DMS53 treated with DMSO at 0.1 percent for 48 hours (cell line): ENCODE measurements around the gene APCDD1.

Source experiments
- DNase-seq: peaks from one replicate; lab custom pipeline; 2025; ENCODE audit not compliant: unreplicated experiment; lab: John Stamatoyannopoulos, UW

Gene APCDD1

GRCh38 chr18:10431680-10432079 lies 22.8 kb upstream of the APCDD1 start:
- no peak for DNase-seq

GRCh38 chr18:10432781-10433180 lies 21.7 kb upstream of the APCDD1 start:
- DNase-seq: no peak

GRCh38 chr18:10436160-10436559 lies 18.3 kb upstream of the APCDD1 start:
- DNase-seq: no peak

GRCh38 chr18:10437837-10438236 lies 16.6 kb upstream of the APCDD1 start:
- DNase-seq: no peak

GRCh38 chr18:10439898-10440297 lies 14.5 kb upstream of the APCDD1 start:
- DNase-seq: no peak

GRCh38 chr18:10440884-10441283 lies 13.6 kb upstream of the APCDD1 start:
- DNase-seq: no peak

- DNase-seq: no peak
Observed at GRCh38 chr18:10441472-10441871, 13.0 kb upstream of the APCDD1 start.

GRCh38 chr18:10442551-10442971 lies 11.9 kb upstream of the APCDD1 start:
- no peak for DNase-seq

- no peak for DNase-seq
Observed at GRCh38 chr18:10443001-10443400, 11.4 kb upstream of the APCDD1 start.

GRCh38 chr18:10444314-10445006 lies 10.0 kb upstream of the APCDD1 start:
- no peak for DNase-seq

GRCh38 chr18:10449396-10449795 lies 5.0 kb upstream of the APCDD1 start:
- no peak for DNase-seq

GRCh38 chr18:10450986-10451385 lies 3.4 kb upstream of the APCDD1 start:
- DNase-seq: no peak

GRCh38 chr18:10453261-10453805 lies 1.1 kb upstream of the APCDD1 start:
- no peak for DNase-seq

- DNase-seq: peak; percentile 52
Observed at GRCh38 chr18:10454681-10455557, 484 bp downstream of the APCDD1 start.

GRCh38 chr18:10455726-10456453 lies 1.5 kb downstream of the APCDD1 start:
- DNase-seq: no peak

GRCh38 chr18:10456718-10457117 lies 2.3 kb downstream of the APCDD1 start:
- no peak for DNase-seq

GRCh38 chr18:10457128-10457527 lies 2.7 kb downstream of the APCDD1 start:
- no peak for DNase-seq

GRCh38 chr18:10457767-10458166 lies 3.3 kb downstream of the APCDD1 start:
- no peak for DNase-seq

GRCh38 chr18:10458691-10459090 lies 4.3 kb downstream of the APCDD1 start:
- DNase-seq: no peak

- DNase-seq: no peak
Observed at GRCh38 chr18:10459587-10459986, 5.2 kb downstream of the APCDD1 start.

- DNase-seq: no peak
Observed at GRCh38 chr18:10460414-10461018, 6.1 kb downstream of the APCDD1 start.
